ENCODE results near the gene HLA-DQB2.
"Not testable (repeated sequence)": the region's sequence is repeated elsewhere in the genome, so short reads cannot be mapped to it uniquely, and the experiment has no call there.

HLA-DQB2 gene

GRCh38 chr6:32763421-32763820 lies at the start of gene HLA-DQB2:
TSS of gene HLA-DQB2 (minus strand) at chr6:32763532. CDS start at chr6:32763470, 62 bp downstream.
- DNase-seq: no peak

GRCh38 chr6:32809171-32809570 lies 45.8 kb upstream of the HLA-DQB2 start:
- no peak for DNase-seq

DNA sequence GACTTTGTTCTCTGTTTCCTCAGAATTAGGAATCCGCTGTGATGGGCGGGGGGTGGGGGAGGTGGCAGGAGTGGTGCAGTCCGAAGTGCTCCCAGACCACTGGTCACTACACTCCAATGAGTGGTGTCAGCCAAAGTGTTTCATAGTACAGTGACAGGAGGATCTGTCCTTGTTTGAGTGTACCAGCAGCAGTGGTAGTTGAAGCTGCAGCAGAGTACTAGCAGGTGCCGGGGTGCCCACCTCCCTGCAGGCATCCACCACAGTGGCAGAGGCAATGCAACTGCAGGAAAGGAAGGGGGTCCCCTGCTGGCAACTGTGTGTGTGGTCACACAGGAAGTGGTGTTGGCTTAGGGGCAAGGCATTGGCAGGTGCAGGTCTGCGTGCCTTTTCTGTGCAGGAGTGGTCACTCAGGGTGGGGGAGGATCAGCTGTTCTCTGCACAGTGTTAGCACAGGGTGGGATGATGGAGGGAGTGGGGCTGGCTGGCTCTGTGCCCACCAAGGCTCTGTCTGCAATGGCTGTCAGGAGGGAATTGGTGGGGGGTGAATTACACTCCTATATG lies 43.8 kb upstream of the HLA-DQB2 start:
- DNase-seq: no peak

DNA sequence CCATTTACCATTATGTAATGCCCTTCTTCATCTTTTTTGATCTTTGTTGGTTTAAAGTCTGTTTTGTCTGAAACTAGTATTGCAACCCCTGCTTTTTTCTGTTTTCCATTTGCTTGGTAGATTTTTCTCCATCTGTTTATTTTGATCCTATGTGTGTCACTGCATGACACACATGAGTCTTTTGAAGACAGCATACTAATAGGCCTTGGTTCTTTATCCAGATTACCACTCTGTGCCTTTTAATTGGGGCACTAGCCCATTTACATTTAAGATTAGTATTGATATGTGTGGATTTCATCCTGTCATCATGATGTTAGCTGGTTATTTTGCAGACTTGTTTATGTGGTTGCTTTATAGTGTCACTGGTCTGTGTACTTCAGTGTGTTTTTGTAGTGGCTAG lies 42.1 kb upstream of the HLA-DQB2 start:
- not testable (repeated sequence) for DNase-seq

GRCh38 chr6:32803416-32803815 lies 40.1 kb upstream of the HLA-DQB2 start:
- no peak for DNase-seq

GRCh38 chr6:32799740-32800139 lies 36.4 kb upstream of the HLA-DQB2 start:
- DNase-seq: no peak

GRCh38 chr6:32799168-32799567 lies 35.8 kb upstream of the HLA-DQB2 start:
- DNase-seq: no peak

DNA sequence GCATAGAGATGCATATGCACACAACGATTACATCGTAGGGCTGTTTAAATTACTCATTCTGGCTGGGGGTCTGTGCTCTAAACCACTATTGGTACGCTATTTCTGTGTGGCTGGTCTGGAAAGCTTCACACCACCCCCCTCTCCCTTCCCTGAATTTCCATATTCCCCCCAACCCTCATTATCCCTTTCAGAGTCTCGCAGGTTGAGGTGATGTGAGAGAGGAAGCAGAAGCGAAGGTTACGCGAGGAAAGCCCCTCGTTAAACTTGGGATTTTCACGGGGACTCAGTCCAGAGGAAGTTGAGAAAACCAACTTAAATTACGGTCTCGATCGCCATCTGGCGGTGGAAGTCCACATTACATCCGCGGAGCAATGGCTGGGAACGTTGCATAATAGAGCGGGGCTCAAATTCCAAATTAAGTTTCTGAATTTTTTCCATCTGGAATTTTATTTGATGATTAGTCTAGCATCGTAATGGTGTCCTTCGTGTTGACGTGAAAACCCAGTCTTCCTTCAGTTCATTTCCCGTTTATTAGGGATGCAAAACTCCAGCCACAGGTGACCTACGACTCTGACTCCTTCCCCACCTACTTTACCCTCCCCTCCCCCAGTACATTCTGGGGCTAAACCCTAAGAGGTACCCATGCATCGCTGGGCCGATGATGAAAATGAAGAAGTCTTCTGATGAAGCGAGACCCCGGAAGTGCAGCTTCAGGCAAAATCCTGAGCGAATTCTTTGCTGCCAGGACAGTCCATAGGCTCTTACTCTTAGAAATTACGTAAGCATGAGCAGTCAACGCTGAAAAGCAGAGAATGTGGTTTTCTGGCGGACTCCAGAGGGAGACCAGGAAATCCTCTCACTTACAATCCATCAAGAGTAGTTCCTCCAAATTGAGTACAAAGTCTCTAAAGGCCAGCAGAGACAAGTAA lies 33.8 kb upstream of the HLA-DQB2 start:
- DNase-seq: peak; percentile 30

DNA sequence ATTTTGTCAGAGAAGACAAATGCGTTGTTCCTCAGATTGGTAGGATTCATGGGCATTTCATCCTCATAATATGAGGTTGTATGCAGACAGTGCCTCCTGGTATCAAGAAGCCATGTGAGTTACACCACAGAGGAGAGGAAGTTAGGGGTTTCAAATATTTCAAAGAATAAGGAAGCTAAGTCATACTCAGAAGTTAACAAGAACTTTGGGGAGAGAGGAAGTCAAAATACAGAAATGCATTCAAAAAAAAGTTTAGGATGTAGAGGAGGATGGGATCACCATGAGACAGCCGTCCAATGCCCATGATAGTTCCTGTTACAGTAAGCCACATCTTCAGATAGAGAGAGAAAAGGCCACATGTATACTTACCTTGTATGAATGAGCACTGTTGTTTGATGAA lies 31.2 kb upstream of the HLA-DQB2 start:
- DNase-seq: no peak

DNA sequence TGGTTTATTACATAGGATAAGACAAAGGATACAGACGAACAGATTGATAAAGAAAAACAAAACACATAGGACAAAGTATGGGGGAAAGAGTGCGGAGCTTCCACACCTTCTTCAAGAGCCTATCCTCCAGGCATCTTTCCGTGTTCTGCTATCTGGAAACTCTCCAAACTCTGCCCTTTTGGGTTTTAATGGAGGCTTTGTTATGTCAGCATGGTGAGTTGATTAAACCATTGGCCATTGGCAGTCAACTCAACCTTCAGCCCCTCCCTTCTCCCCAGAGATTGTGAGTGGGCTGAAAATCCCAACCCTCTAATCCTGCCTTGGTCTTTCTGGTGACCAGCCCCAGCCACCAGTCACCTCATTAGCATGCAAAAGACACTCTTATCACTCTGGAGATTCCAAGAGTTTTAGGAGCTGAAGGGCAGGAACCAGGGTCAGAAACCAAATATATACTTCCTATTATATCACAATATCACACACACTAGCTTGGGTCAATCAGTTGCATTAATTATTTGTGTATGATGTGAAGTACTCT lies 29.6 kb upstream of the HLA-DQB2 start:
- DNase-seq: no peak

- DNase-seq: no peak
These were observed 27.0 kb upstream of the HLA-DQB2 start for GRCh38 chr6:32790306-32790705.

DNA sequence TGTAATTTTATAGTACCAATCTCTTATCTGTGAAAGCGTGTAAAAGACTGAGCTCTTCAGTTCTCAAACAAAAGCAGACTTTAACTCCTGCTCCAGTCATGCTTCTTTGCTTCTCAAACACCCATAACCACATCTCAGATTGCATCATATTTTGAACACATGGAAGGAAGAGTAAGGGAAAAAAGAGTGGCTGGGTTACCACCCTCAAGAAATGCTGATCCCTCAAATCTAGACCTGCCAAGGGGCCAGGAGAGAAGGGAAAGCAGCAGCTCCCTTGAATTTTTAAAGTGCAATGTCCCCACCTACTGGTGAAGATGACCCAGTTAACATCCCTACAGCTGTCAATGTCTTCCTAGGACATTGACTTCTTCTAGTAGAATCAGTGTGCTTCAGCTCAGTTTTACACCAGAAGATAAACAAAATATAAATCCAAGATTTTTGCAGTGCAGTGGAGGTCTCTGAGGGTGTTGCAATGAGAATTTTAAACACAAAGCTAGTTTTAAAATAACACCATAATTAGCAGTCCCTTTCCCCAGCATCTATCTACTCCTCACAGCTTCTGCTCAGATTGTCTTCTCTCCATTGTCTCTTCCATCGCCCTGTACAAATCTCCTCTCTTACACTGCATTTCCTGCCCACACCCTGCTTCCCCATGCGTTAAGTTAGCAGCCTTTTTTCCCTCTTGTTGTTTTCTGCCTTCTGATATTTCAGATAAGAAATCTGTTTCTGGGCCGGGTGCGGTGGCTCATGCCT lies 22.6 kb upstream of the HLA-DQB2 start:
- DNase-seq: peak; percentile 57

- DNase-seq: not testable (repeated sequence)
These were observed 19.6 kb upstream of the HLA-DQB2 start for GRCh38 chr6:32782923-32783322.

- DNase-seq: no peak
These were observed 15.7 kb upstream of the HLA-DQB2 start for GRCh38 chr6:32779036-32779435.

DNA sequence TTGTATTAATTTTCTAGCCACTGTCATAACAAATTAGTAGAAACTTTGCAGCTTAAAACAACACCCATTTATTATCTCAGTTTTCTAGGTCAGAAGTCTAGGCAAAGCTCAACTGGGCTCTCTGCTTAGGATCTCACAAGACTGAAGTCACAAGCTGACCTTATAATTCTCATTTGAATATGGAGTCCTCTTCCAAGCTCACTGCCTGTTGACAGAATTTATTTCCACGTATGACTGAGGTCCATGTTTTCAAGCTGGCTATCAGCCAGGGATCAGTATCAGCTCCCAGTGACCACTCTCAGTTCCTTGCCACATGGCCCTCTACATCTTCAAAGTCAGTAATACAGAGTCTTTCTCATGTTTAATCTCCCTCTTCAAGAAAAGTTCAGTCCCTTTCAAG lies 11.7 kb upstream of the HLA-DQB2 start:
- DNase-seq: no peak

- DNase-seq: no peak
These were observed 11.1 kb upstream of the HLA-DQB2 start for GRCh38 chr6:32774426-32774825.

DNA sequence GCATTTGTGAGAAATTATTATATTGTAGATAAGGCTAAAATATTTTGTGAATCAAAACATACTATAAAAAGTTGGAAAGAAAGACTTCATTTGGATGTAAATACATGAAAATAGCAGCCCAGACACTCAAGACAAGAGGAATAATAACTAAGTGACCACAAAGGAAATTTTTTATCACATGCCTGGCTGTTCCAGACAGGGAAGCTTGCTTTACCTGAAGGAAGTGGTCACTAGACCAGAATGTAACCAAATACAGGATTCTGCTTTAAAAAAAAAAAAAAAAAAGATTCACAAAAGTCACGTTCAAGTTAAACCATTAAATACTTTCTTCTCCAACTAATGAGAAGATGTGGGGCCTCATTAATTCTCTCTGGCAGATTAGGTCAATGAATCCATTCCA lies 9.3 kb upstream of the HLA-DQB2 start:
- no peak for DNase-seq

DNA sequence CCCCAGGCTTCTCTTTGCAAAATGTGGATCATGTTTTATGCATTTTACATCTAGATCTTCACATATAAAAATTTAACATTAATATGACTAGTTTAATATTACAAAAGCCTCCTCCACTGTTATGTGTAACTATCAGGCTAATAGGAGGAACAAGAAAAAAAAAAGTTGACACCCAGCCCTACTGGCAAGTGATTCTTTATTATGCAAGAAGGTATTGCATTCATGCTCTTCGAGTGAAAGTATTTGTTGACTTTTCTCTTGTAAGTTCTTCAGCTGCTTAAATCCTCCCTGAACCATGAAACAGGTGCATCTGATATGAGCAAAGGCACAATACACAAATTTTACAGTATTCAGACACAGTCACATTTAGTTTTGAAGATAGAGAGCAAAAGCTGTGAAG lies 716 bp upstream of the HLA-DQB2 start:
- no peak for DNase-seq

DNA sequence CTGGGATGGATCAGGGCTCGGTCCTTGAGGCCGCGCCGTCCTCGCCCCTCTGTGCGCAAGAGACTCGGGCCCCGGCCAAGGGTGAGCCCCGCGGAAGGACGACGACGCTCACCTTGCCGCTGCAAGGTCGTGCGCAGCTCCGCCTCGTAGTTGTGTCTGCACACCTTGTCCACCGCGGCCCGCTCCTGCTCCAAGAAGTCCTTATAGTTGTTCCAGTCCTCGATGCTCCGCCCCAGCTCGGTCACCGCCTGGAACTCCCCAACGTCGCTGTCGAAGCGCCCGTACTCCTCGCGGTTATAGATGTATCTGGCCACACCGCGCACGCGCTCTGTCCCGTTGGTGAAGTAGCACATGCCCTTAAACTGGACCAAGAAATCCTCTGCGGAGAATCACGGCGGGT lies 1.8 kb downstream of the HLA-DQB2 start:
- DNase-seq: no peak

DNA sequence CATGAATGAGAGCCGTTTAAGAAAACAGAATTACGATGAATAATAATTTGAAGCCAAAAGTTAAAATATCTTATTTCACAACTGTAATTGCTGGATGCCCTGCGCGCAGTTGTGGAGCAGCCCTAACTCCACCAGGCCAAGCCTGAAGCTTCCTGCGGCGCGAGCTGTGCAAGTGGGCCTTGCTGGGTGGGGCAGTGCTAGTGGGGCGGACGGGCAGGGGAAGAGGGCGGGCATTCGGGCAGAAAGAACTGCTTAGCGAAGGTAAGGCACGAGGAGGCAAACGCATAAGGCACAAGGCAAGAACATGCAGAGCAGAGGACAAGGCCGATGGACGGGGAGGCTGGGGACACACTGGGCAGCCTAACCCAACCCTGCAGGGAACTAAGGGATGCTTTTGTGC lies 2.3 kb downstream of the HLA-DQB2 start:
- no peak for DNase-seq

DNA sequence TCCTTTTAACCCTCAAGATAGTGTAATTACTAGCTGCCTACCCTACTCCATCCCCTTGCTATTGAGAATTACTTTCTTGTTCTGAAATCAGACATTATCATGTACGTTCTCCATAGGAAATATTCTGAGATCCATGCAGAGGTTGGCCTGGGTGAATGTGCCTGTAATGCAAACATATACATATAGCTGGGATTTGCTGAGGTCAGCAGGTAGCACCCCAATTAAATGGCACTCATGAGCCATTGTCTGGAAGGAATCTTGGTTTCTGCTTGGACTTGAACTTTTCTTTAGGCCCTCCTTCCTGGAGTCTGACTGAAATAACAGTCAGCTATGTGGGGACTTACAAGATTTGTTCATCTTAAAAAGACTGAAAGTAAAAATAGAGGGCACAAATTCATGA lies 3.7 kb downstream of the HLA-DQB2 start:
- no peak for DNase-seq

GRCh38 chr6:32752580-32752979 lies 10.8 kb downstream of the HLA-DQB2 start:
- no peak for DNase-seq

DNA sequence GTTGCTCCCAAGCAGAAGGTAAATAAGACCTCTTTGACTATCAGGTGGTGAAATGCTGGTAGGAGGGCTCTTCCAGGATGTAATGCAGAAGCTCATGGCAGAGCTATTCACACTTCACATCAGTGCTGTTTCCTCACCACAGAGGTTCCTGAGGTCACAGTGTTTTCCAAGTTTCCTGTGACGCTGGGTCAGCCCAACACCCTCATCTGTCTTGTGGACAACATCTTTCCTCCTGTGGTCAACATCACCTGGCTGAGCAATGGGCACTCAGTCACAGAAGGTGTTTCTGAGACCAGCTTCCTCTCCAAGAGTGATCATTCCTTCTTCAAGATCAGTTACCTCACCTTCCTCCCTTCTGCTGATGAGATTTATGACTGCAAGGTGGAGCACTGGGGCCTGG lies 17.7 kb downstream of the HLA-DQB2 start:
- DNase-seq: not testable (repeated sequence)
